Glomerular endothelial cell (primary cell): Measurements from ENCODE around the gene BTBD9. TPM values are rescaled to one million over a fixed set of nuclear protein-coding genes. Genes with fewer than 3 reads are reported as not detected.

Experiments used
- DNase-seq: peaks from one replicate; pipeline ENCODE4 v3.0.0-alpha.2; 2011; ENCODE audit warnings: low read depth, low spot score; ENCODE audit errors: extremely low read depth
- total RNA-seq: library from RNA; depleted of rRNA; stranded (reverse); fragments of >200 nt; gene quantifications from 2 replicates; pipeline ENCODE4 v1.2.3, GENCODE V29; 2015

The BTBD9 gene
- 9.3 and 13.2 TPM in 2 replicates for total RNA-seq

DNA sequence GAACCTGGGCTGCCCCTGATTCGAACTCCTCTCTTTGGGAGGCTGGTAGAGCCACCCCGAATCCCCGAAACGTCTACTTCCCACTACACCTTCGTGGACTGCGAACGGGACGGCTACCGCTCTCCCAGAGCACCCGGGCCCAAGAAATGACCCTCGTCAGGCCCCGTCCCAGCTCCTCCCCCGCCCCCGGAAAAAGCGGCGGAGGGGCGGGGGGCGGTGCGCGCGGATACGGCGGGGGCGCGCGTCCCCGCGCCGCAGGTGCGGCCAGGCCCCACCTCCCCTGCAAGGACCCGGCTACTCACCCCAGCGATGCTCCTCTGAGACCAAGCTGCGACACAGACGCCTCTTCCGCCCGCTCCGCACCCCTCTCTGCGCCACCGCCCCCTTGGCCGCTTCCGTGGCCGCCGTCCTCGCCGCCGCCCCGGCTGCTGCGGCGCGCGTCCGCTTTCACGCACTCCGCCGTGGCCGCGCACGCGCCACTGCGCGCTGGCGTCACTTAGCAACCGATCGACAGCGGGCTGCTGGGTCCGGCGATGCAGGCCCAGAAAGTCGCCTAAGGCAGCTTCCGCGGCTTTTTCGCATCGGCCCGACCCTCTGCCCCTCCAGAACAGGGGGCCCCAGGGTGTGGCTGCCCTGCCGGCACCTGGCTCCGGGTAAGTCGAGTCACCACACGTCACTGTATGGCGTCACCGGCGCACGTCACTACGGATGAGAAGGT, at the start of gene BTBD9:
Gene BTBD9 (minus strand): TSS at position 432 of the 718 bp plus-strand sequence.
- DNase-seq: peak; percentile 37

DNA sequence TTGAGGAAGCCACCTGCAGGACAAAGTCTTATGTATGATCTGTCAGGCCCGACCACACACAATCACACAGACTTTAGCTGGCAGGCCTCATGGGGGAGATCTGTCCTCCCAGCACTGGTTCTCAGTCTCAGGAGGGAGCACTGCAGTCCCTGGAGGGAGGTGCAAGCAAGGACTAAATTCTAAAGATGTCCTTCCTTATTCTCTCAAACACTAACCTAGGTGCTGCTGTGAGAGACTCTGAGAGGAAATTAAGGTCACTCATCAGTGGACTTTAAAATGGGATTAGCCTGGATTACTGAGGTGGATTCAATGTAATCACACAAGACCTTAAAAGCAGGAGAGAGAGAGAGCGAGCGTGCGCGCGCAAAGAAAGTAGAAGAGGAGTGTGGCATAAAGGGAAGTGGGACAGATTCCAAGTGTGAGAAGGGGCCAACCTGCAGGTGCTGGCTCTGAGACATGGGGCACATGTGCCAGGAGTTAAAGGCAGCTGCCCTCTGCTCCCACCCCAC, 48.9 kb upstream of the BTBD9 start:
- no peak for DNase-seq

DNA sequence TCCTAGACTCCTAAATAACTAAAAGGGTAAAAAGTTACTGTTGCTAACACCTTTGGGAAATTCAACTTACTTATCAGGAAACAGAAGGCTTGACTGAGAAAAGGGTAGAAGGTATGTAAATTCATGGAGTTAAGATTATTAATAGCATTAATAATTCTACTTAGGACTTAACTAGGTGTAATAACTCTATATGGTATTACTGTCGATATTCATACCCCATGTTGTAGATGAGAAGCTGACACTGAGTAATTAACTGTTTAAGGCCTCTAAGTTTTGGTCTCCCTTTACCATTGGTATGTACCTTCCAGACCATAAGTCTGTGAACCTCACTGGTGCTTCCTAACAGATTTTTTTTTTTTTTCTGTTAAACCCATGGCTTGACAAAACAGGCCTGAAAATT, 47.8 kb upstream of the BTBD9 start:
- DNase-seq: no peak

DNA sequence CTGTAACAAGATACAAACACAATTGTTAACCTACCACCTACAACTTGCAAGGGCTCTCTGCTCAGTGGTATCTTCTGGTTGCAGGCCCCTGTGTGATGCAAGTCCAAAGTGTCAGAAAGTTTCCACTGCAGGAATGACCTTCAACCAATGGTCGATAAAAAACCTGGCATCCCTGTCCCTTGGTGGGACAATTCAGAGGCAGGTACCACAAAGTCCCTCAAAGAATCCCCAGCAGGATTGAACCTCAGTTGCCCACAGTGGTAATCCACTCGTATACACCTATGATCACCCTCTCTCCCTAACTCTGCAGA, 47.3 kb upstream of the BTBD9 start:
- no peak for DNase-seq

DNA sequence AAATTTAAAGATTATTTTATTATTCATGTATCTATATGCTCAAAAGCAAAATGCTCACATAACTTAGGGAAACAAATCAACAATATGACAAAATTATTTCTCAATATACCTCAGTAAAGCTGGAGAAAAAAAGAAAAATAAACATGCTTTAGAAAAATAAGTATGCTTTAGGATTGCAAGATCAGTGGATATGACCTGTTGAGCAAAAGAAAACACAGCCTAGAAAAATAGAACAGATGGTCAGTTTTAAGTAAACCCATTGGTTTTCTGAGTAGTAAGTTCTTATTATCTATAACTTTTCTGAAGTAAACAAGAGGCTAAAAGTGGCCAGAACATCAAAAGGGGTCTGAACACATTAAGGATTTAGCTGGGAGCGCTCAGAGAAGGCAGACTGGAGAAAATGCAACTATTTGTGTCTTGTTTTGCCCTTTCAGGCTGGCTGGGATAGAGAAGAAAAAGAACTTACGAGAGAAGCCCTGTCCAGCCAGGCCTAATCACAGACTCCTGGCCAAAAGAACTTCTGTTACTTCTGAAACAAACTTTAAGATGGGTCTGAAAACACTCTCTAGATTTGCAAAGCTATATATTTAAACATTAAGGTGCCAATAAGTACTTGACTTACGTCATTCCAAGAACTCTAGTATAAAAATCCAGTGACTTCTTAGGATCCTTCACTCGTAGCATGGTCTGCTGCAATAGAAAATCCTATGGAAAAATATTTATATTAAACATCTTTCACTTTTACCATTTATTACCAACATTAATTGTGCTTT, 46.7 kb upstream of the BTBD9 start:
- no peak for DNase-seq

DNA sequence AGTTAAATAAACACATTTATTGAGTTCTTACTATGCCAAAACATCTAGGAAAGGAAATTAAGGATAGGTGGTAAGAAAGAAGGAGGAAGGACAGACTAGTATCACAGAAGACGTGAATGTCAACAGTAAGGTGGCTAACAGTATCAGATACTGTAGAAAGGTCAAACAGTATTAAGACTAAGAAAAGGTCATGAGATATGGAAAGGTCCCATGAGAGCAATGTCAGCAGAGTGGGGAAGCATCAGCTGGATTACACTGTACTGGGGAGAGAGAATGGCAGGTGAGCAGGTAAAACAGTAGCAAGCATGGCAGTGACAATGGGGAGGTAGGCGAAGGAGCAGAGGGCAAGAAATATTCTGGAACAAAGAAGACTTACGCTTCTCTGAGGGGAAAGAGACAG, 45.2 kb upstream of the BTBD9 start:
- no peak for DNase-seq

DNA sequence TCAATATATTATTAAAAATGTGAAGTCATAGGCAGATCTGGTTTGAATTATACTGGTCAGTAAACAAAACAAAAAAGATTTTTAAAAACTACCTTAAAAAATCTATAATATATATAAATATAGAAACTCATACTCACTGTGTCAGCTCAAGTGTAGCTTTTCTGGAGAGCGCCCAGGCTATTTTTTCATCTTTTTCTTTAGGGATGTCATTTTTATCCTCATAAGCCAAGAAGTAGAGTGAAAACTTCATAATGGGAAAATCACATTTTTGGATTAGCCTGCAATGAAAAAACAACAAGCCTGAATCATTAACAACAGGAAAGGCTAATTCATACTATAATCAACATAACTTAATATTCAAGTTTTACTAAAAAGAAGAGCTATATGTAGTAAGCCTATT, 44.5 kb upstream of the BTBD9 start:
- DNase-seq: no peak

DNA sequence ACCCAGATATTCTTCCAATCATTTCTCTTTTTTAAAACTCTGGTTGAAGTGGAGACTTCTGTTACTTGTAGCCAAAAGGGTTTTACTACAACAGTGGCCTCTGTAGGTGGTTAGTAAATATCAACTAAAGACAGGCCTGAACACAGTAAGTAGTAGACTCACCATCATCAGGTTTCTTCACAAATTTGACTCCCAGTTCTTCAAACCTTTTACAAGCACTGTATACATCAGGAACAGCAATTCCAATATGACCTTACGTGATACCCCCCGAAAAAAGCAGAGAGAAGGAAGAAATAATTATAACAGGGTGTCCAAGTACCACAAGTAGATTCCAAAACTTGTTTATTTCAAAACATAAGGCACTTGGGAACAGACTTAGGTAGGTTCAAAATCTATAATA, 42.1 kb upstream of the BTBD9 start:
- DNase-seq: no peak

DNA sequence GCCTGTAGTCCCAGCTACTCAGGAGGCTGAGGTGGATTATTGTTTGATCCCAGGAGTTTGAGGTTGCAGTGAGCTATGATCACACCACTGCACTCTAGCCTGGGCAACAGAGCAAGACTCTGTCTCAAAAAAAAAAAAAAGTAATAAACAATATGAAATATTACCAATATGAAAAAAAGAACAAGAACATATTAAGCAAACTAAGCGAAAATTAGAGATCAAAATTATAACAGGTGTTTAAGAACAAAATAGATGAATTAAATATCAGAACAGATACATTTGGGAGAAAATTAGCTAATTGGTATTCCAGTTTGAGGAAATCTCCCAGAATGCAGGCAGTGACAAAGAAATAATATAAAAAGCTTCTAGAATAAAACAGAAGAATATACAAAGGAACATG, 39.9 kb upstream of the BTBD9 start:
- no peak for DNase-seq

DNA sequence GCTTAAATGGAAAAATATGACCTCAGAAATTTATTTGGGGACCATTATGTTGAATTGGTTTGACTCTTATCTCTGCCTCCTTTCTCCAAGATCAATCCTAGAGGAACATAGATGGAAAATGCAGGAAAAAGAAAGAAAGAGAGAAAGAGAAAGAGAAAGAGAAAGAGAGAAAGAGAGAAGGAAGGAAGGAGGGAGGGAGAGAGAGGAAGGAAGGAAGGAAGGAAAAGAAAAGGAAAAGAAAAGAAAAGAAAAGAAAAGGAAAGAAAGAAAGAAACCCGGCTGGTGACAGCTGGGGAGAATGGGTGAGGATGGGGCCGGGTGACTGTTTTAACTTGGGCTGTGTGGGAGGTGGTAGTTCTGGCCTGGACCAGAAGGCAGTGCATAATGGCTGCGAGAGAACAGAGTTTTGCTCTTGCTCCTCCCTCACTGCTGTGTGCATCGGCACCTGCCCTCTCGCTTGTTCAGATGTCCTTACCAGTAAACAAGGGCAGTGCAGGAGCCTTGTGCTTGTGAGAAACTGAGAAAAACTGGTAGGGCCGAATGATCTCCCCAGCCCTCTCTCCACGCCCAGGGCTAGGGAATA, 38.5 kb upstream of the BTBD9 start:
- no peak for DNase-seq

DNA sequence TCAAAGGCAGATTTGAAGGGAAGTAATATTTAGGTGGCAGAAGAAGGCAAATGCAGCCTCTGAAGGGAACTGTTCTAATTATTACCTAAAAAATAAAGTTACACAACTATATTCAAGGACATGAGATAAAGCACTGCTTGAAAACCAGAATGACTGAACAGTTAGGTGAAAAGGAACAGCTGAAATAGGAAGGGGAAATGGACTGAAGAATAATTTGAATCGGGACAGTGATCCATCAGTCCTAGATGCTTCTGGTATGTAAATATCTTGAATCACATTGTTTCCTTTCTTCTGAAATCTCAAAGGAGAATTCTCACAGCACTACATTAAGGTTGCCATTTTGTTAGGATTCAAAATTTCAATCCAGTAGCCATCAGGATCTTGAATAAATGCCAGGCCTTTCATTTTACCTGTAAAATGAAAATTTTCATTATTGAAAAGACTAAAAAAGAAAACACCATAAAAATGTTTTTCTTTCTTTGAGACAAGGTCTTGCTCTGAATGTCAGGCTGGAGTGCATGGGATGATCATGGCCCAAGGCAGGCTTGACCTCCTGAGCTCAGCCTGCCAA, 37.3 kb upstream of the BTBD9 start:
- no peak for DNase-seq

DNA sequence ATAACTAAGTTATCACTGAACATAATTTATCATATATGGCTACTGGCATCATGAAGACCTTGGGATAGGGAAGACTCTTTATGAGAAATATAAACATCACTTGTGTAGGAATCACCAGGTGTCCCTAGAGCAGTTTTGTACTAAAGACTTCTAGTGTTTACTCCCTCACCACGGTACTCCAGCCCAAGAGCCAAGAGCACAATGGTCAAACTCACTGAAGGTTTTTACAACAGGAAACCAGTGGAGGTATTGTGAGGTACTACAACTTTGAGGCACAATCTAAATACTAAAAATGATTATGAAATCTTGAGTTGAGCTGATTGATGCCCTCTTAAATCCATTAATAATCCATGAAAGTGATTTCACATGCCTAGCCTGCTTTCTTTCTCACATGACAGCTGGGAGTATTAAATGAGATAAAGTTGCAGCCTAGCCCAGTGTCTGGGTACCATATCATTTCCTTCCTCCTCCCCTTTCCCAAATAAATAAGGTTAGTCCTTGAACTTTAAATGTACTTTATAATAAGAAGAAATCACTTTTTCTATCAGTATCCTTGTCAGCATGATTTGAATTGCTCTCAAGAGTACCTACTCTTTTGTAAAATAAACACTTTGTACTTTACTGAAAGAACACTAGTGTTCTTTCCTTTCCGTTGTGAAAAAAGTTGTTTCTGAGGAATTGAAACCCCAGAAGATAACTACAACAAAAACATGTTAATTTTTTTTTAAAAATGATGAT, 36.7 kb upstream of the BTBD9 start:
- no peak for DNase-seq

DNA sequence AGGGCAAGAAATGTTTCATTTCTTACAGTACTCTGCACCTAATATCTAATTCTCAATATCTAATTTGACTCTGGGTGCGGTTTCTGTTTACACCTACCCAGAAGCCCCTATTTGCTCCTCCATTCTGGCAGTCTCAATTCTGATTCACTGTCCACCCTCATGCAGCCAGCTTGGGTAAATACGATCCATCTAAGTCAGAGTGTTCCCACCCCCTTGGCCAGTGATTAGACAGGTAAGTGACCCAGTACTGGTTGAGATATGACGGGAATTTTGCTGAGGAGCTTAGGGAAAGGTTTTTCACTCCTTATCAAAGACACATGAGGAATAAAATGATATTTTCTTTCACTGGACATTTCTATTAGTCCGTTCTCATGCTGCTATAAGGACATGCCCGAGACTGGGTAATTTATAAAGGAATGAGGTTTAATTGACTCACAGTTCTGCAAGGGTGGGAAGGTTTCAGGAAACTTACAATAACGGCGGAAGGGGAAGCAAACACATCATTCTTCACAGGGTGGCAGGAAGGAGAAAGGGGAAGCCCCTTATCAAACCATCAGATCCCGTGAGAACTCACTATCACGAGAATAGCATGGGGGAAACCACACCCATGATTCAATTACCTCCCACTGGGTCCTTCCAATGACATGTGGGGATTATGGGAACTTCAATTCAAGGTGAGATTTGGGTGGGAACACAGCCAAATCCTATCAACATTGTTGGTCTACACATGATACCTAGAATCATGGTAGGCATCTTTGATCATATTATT, 33.9 kb upstream of the BTBD9 start:
- DNase-seq: peak; percentile 14

DNA sequence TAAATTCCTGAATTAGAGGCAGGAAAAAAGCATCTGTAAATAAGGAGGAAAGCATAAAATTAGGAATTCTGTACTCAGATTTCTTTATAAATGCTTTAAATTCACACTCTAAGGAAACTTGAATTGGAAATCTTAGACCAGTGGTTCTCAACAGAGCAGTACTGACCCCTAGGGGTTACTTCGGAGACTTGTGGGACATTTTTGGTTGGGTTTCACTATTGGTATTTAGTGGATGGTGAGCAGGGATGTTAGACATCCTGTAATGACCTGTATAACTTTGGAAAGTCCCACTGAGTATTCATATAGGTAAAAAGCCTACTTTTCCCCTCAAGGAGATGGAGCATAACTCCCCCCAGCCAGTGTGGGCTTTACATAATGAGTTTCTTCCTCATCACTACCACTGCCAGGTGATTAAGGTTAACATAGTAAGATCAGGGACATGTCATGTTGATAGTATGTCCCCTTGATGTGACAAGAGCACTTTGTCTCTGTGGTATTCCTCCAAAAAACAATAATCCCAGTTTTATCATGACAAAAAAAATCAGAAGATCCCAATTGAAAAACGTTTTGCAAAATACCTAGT, 32.2 kb upstream of the BTBD9 start:
- DNase-seq: peak; percentile 57

DNA sequence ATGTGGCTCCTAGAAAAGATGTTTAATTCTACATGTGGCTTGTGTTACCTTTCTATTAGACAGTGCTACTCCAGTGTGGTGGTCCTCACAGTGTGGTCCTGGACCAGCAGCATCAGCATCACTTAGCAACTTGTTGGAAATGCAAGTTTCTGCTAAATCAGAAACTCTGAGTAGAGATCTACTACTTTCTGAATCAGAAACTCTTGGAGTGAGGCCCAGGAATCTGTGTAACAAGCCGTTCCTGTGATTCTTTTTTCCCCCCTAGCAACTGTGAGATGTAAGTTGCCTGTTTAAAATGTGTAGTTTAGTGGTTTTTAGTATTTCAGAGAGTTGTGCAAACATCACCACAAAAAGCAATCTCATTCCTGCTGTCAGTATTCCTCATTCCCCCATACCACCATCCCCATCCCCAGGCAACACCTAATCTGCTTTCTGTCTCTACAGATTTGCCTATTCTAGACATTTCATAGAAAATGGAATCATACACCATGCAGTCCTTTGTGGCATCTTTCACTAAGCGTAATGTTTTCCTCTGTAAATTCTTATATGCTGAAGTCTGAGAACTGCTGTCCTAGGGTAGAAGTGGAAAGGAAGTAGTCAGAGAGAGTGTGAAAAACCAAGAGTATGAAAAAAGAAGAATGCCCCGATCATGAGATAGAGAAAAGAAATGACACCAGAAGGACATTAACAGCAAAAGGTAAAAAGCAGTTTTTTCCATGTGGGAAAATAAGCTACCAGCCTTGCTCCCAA, 18.9 kb upstream of the BTBD9 start:
- no peak for DNase-seq

DNA sequence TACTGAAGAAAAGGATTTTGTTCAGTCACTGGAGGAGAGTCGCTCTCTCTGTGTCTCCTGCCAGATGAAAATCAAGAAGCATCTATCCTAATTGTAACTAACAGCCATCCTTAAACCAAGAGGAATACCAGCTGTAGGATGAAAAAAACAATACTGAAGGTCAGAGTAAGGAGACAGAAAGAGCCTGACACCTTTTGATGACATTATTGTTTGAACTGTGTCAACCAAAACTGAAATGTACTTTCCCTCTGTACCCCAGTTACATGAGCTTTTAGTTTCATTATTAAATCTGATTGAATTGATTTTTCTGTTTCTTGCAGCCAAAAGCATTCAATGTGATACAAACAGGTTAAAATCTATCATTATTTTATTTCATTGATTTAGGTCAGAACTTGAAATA, 17.2 kb upstream of the BTBD9 start:
- no peak for DNase-seq

DNA sequence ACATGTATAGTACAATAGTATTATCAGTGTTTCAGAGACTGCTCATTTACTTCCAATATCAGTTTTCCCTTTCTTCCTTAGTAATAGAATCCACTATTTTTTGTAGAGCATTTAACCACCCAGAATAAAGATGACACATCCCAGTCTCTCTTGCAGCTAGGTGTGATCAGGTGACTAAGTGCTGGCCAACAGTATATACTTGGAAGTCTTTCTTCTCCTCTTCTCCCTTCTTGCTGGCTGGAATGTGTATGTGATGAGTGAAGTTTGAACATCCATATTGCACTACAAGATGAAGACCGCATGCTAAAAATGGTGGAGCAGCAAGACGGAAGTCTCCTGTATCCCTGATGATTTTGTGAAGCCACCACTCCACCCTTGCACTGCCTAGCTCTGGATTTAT, 14.5 kb upstream of the BTBD9 start:
- DNase-seq: no peak

DNA sequence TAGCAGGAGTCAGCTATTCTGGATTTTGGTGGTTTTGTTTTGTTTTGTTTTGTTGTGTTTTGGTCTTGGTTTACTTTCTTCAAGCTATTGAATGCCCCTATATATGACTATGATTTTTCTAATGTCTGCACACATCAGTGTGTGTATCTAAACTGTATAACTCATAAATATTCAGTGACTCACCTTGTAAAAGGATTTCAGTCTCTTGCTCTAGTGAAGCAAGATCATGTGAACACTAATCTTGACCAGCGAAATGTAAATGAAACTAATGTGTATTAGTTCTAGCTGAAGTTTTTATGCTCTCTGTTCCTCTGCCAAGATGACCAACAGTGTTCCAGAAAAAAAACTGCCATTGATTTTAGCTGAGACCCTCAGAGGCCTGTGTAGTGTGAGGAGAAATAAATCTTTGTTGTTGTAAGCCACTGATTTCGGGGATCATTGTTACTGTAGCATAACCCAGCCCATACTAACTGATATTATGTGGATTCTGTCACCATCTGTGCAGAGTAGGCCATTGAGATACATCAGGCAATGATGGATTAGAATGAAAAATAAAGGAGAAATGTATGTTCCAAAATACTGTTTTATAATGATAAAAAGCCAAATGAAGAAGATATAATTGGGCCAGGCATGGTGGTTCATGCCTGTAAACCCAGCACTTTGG, 11.5 kb upstream of the BTBD9 start:
- DNase-seq: no peak
